PC-3 (cell line): ENCODE data around the gene YAF2. TPM values are rescaled to one million over a fixed set of nuclear protein-coding genes. Genes with fewer than 3 reads are reported as not detected.

Source experiments
- ATAC-seq: fragments of 200-7000 bp; cut with Tn5 transposase; 2 replicates; pipeline ENCODE4 v1.9.1; 2020; ENCODE audit warnings: mild to moderate bottlenecking, moderate library complexity
- BruUV-seq: library from RNA; stranded (reverse); fragments of 400-500 nt; replicated peaks from 2 replicates; lab custom pipeline; 2021; lab: Mats Ljungman, UMichigan
- CTCF ChIA-PET: fragments of 300-600 bp; sonication (Branson Sonifier 250); formaldehyde crosslinking; loops from one replicate; lab custom pipeline; 2022; ENCODE audit warnings: antibody characterized with exemption; lab: Charles Lee
- POLR2A ChIA-PET: fragments of 300-600 bp; sonication (Branson Sonifier 250); formaldehyde crosslinking; loops from one replicate; lab custom pipeline; 2022; ENCODE audit warnings: antibody characterized with exemption; ENCODE audit not compliant: unreplicated experiment; lab: Charles Lee
- DNase-seq: peaks from one replicate; pipeline ENCODE4 v3.0.0-alpha.2; 2015
- H2AFZ ChIP-seq: fragments of 300-600 bp; sonication (generic); 2 replicates; pipeline ENCODE4 v1.6.0; 2016; ENCODE audit warnings: antibody characterized with exemption, low read length
- H3F3A ChIP-seq: fragments of 300-600 bp; sonication (generic); one replicate; pipeline ENCODE4 v1.6.0; 2017; ENCODE audit warnings: antibody characterized with exemption, low read length, control low read depth, mild to moderate bottlenecking; ENCODE audit not compliant: unreplicated experiment
- H3K27ac ChIP-seq: fragments of 300-600 bp; sonication (generic); 2 replicates; pipeline ENCODE4 v1.5.1; 2016; ENCODE audit warnings: mild to moderate bottlenecking, low read length
- H3K27me3 ChIP-seq: fragments of 300-600 bp; sonication (generic); 2 replicates; pipeline ENCODE4 v1.6.1; 2016; ENCODE audit warnings: low read length, mixed read lengths
- H3K36me3 ChIP-seq: fragments of 300-600 bp; sonication (generic); 2 replicates; pipeline ENCODE4 v1.6.1; 2016; ENCODE audit warnings: low read depth, mixed run types, low read length, mixed read lengths
- H3K4me1 ChIP-seq: fragments of 300-600 bp; sonication (generic); 2 replicates; pipeline ENCODE4 v1.5.1; 2016; ENCODE audit warnings: low read length; ENCODE audit not compliant: insufficient read depth
- H3K4me2 ChIP-seq: fragments of 300-600 bp; sonication (generic); 2 replicates; pipeline ENCODE4 v1.6.0; 2016; ENCODE audit warnings: low read length
- H3K4me3 ChIP-seq: fragments of 300-600 bp; sonication (generic); 2 replicates; pipeline ENCODE4 v1.5.1; 2016; ENCODE audit warnings: mild to moderate bottlenecking, low read length, mixed read lengths
- H3K79me2 ChIP-seq: fragments of 300-600 bp; sonication (generic); 2 replicates; pipeline ENCODE4 v1.6.1; 2017; ENCODE audit warnings: low read length, mixed read lengths
- H3K9ac ChIP-seq: fragments of 300-600 bp; sonication (generic); 2 replicates; pipeline ENCODE4 v1.6.0; 2016; ENCODE audit warnings: mild to moderate bottlenecking, low read length
- H3K9me2 ChIP-seq: fragments of 300-600 bp; sonication (generic); replicated peaks from 2 replicates; pipeline ENCODE4 v1.6.1; 2016; ENCODE audit warnings: mixed run types, low read length, mixed read lengths
- H3K9me3 ChIP-seq: fragments of 300-600 bp; sonication (generic); 2 replicates; pipeline ENCODE4 v1.6.1; 2016; ENCODE audit warnings: low read length, mixed read lengths
- H4K20me1 ChIP-seq: fragments of 300-600 bp; sonication (generic); 2 replicates; pipeline ENCODE4 v1.6.1; 2016; ENCODE audit warnings: low read length, mixed read lengths
- EZH2 ChIP-seq: fragments of 300-600 bp; sonication (generic); IDR thresholded peaks from one replicate; pipeline ENCODE4 v1.6.1; 2017; ENCODE audit warnings: antibody characterized with exemption, mild to moderate bottlenecking, low read length; ENCODE audit not compliant: unreplicated experiment
- EZH2phosphoT487 ChIP-seq: fragments of 300-600 bp; sonication (generic); IDR thresholded peaks from 2 replicates; pipeline ENCODE4 v1.6.1; 2018; ENCODE audit warnings: mild to moderate bottlenecking, antibody characterized with exemption, low read length, borderline replicate concordance
- intact Hi-C: fragments of 100-400 bp; cut with micrococcal nuclease; formaldehyde crosslinking; loops from 2 replicates; pipeline ENCODE4 v1.9.0; 2023
- total RNA-seq: library from RNA; depleted of rRNA; stranded (reverse); fragments of >200 nt; gene quantifications from 2 replicates; pipeline ENCODE4 v1.2.3, GENCODE V29; 2014
- TF ChIP-seq, protein P1 (sequence below): fragments of 300-600 bp; sonication (generic); conservative IDR thresholded peaks from 2 replicates; pipeline ENCODE4 v1.5.1; 2017; ENCODE audit warnings: antibody characterized with exemption, low read depth, mild to moderate bottlenecking, low read length

YAF2 gene
- total RNA-seq, 1 experiment from 2014 or later, result 6.8 TPM

DNA sequence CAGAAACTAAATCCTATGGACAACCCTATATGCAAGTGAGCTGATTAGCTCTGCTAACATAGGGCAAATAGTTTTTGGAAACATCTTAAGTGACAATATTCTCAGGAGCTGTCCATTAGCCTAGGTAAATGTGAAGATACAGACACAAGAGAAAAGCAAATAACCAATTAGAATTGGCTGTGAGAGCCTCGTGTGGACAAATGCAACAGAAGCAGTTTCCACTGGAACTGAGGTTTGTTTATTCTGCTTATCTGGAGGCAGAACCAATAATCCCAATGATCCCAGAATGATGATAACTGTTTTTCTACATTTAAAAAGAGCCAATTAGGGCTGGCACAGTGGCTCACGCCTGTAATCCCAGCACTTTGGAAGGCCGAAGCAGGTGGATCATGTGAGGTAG is 43.2 kb upstream of the YAF2 start:
- no peaks in the 10 kb centered on the region for H3F3A ChIP-seq
- TF ChIP-seq EZH2 (no peak), EZH2phosphoT487 (no peak)
- TF ChIP-seq, protein P1, sequence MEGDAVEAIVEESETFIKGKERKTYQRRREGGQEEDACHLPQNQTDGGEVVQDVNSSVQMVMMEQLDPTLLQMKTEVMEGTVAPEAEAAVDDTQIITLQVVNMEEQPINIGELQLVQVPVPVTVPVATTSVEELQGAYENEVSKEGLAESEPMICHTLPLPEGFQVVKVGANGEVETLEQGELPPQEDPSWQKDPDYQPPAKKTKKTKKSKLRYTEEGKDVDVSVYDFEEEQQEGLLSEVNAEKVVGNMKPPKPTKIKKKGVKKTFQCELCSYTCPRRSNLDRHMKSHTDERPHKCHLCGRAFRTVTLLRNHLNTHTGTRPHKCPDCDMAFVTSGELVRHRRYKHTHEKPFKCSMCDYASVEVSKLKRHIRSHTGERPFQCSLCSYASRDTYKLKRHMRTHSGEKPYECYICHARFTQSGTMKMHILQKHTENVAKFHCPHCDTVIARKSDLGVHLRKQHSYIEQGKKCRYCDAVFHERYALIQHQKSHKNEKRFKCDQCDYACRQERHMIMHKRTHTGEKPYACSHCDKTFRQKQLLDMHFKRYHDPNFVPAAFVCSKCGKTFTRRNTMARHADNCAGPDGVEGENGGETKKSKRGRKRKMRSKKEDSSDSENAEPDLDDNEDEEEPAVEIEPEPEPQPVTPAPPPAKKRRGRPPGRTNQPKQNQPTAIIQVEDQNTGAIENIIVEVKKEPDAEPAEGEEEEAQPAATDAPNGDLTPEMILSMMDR, result no peak
- ChIA-PET POLR2A (no interaction called here), CTCF (no interaction called here)
- ATAC-seq (no peak), DNase-seq (no peak)
- no peaks in the 10 kb centered on the region for H3K9me2 ChIP-seq
- no peak overlapping the region for H3K9ac ChIP-seq
- H3K4me1 ChIP-seq, result no peaks in the 10 kb centered on the region
- no TSS peak for BruUV-seq
- H3K4me3 ChIP-seq, result no peak overlapping the region
- intact Hi-C loops, result no loop called here
- H3K27me3 ChIP-seq, result 0 out of 2 replicates have a peak, but pooled peaks cover 2% of the 10 kb centered on the region
- H3K36me3 ChIP-seq, result no peaks in the 10 kb centered on the region
- H3K4me2 ChIP-seq, result no peak overlapping the region
- no peak overlapping the region for H3K27ac ChIP-seq
- H3K79me2 ChIP-seq, result no peaks in the 10 kb centered on the region
- H4K20me1 ChIP-seq, result no peaks in the 10 kb centered on the region
- H2AFZ ChIP-seq, result no peak overlapping the region
- H3K9me3 ChIP-seq, result no peaks in the 10 kb centered on the region

DNA sequence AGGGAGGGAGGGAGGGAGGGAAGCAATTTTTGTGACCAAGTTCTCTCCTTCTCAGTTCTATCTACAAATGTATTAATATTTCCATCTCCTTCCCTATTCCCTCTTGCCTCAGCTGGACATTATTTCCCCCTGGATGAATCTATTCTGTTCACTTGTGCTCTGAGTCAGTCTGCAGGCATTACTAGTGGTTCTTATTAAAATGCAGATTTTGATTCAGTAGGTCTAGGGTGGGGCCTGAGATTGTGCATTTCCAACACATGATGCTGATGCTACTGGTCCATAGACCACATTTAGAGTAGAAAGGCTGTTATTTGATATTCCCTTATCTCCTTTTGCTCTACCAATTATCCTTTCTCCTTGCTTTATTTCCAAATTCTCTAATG is 40.1 kb upstream of the YAF2 start:
- intact Hi-C loops, result no loop called here
- Histone ChIP-seq H2AFZ (no peak overlapping the region), H3K4me3 (no peak overlapping the region), H3F3A (no peaks in the 10 kb centered on the region), H3K9me2 (no peaks in the 10 kb centered on the region), H3K4me1 (no peaks in the 10 kb centered on the region), H4K20me1 (no peaks in the 10 kb centered on the region), H3K79me2 (no peaks in the 10 kb centered on the region), H3K9ac (no peak overlapping the region), H3K27me3 (0 out of 2 replicates have a peak, but pooled peaks cover 2% of the 10 kb centered on the region), H3K4me2 (no peak overlapping the region), H3K27ac (no peak overlapping the region), H3K36me3 (no peaks in the 10 kb centered on the region), H3K9me3 (no peaks in the 10 kb centered on the region)
- DNase-seq (no peak), ATAC-seq (no peak)
- ChIA-PET CTCF (no interaction called here), POLR2A (no interaction called here)
- TF ChIP-seq, protein P1, result no peak
- TF ChIP-seq EZH2 (no peak), EZH2phosphoT487 (no peak)
- BruUV-seq, result no TSS peak

DNA sequence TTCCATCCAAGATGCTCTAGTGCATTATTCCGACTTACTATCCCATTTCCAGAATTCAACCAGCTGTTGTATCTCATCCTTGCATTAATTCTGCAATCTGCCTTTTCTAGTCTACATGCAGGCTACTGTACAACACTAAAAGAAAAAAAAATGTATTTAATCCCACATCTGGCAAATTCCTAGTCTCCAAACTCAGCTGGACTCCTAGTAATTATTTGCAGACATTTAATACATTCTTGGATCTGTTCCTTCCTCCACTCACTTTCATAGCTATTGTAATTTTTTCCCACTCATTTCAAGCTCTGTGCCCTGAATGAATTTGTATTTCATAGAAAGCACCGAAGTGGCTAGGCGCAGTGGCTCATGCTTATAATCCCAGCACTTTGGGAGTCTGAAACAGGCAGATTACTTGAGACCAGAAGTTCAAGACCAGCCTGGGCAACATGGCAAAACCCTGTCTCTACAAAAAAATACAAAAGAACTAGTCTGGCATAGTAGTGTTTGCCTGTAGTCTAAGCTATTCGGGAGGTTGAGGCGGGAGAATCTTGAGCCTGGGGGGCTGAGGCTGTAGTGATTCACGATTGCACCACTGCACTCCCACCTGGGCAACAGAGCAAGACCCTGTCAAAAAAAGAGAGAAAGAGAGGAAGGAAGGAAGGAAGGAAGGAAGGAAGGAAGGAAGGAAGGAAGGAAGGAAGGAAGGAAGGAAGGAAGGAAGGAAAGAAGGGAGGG is 39.5 kb upstream of the YAF2 start:
- H3K4me1 ChIP-seq, result no peaks in the 10 kb centered on the region
- intact Hi-C loops, result no loop called here
- no peaks in the 10 kb centered on the region for H3K36me3 ChIP-seq
- BruUV-seq, result no TSS peak
- H3K9ac ChIP-seq, result no peak overlapping the region
- ATAC-seq (no peak), DNase-seq (no peak)
- H3K4me2 ChIP-seq, result no peak overlapping the region
- H3F3A ChIP-seq, result no peaks in the 10 kb centered on the region
- H3K9me2 ChIP-seq, result no peaks in the 10 kb centered on the region
- H3K9me3 ChIP-seq, result no peaks in the 10 kb centered on the region
- TF ChIP-seq EZH2phosphoT487 (no peak), EZH2 (no peak)
- TF ChIP-seq, protein P1, result no peak
- no peak overlapping the region for H3K4me3 ChIP-seq
- no peaks in the 10 kb centered on the region for H3K79me2 ChIP-seq
- ChIA-PET POLR2A (no interaction called here), CTCF (no interaction called here)
- no peaks in the 10 kb centered on the region for H4K20me1 ChIP-seq
- 0 out of 2 replicates have a peak, but pooled peaks cover 2% of the 10 kb centered on the region for H3K27me3 ChIP-seq
- no peak overlapping the region for H3K27ac ChIP-seq
- no peak overlapping the region for H2AFZ ChIP-seq
